GM23248 (cell line): ENCODE data around the gene KIAA1586. TPM values are rescaled to one million over a fixed set of nuclear protein-coding genes. Genes with fewer than 3 reads are reported as not detected.
"Not testable (repeated sequence)": the region's sequence is repeated elsewhere in the genome, so short reads cannot be mapped to it uniquely, and the experiment has no call there.

ENCODE experiments used
- DNase-seq: peaks from one replicate; pipeline ENCODE4 v3.0.0-alpha.2; 2015
- H2AFZ ChIP-seq: fragments of 200-600 bp; sonication (generic); 2 replicates; pipeline ENCODE4 v1.6.1; 2016; ENCODE audit warnings: antibody characterized with exemption
- H3F3A ChIP-seq: fragments of 200-600 bp; sonication (generic); 2 replicates; pipeline ENCODE4 v1.6.1; 2016; ENCODE audit warnings: mild to moderate bottlenecking, antibody characterized with exemption, mixed run types; ENCODE audit not compliant: insufficient read depth
- H3K27ac ChIP-seq: fragments of 200-600 bp; sonication (generic); 2 replicates; pipeline ENCODE4 v1.5.1; 2016; ENCODE audit warnings: mild to moderate bottlenecking
- H3K27me3 ChIP-seq: fragments of 200-600 bp; sonication (generic); replicated peaks from 2 replicates; pipeline ENCODE4 v1.6.1; 2016; ENCODE audit warnings: mild to moderate bottlenecking; ENCODE audit not compliant: insufficient read depth
- H3K36me3 ChIP-seq: fragments of 200-600 bp; sonication (generic); 2 replicates; pipeline ENCODE4 v1.6.1; 2016; ENCODE audit warnings: low read depth, mild to moderate bottlenecking
- H3K4me1 ChIP-seq: fragments of 200-600 bp; sonication (generic); 2 replicates; pipeline ENCODE4 v1.6.1; 2016; ENCODE audit warnings: mild to moderate bottlenecking; ENCODE audit not compliant: insufficient read depth
- H3K4me2 ChIP-seq: fragments of 200-600 bp; sonication (generic); one replicate; pipeline ENCODE4 v1.6.1; 2016; ENCODE audit warnings: mild to moderate bottlenecking; ENCODE audit not compliant: unreplicated experiment
- H3K4me3 ChIP-seq: fragments of 200-600 bp; sonication (generic); 2 replicates; pipeline ENCODE4 v1.5.1; 2016; ENCODE audit warnings: mild to moderate bottlenecking
- H3K79me2 ChIP-seq: fragments of 200-600 bp; sonication (generic); 2 replicates; pipeline ENCODE4 v1.6.1; 2016; ENCODE audit warnings: mild to moderate bottlenecking; ENCODE audit not compliant: insufficient read depth
- H3K9ac ChIP-seq: fragments of 200-600 bp; sonication (generic); 2 replicates; pipeline ENCODE4 v1.6.1; 2016; ENCODE audit warnings: mild to moderate bottlenecking
- H3K9me2 ChIP-seq: fragments of 200-600 bp; sonication (generic); 2 replicates; pipeline ENCODE4 v1.6.1; 2016; ENCODE audit warnings: mixed run types, mild to moderate bottlenecking, moderate library complexity; ENCODE audit not compliant: insufficient read depth
- H3K9me3 ChIP-seq: fragments of 200-600 bp; sonication (generic); one replicate; pipeline ENCODE4 v1.6.1; 2017; ENCODE audit warnings: low read depth
- H4K20me1 ChIP-seq: fragments of 200-600 bp; sonication (generic); 2 replicates; pipeline ENCODE4 v1.6.0; 2016; ENCODE audit not compliant: insufficient read depth
- EZH2 ChIP-seq: fragments of 200-600 bp; sonication (generic); IDR thresholded peaks from 2 replicates; pipeline ENCODE4 v1.6.1; 2018; ENCODE audit warnings: antibody characterized with exemption, mild to moderate bottlenecking; ENCODE audit not compliant: insufficient read depth, poor library complexity, severe bottlenecking
- EZH2phosphoT487 ChIP-seq: fragments of 200-600 bp; sonication (generic); IDR thresholded peaks from 2 replicates; pipeline ENCODE4 v1.6.1; 2018; ENCODE audit warnings: antibody characterized with exemption, moderate library complexity, mild to moderate bottlenecking, low read depth; ENCODE audit not compliant: insufficient read depth
- WGBS, 2 experiments: methylation state at CpG; one replicate each; pipeline ENCODE4 v1.1.6; 2015 to 2017; ENCODE audit warnings: low lambda C conversion rate in 2 of 2, low coverage in 1 of 2; ENCODE audit errors: missing lambda C conversion rate in 2 of 2; 5-methylcytosine and 5-hydroxymethylcytosine counted together
- in situ Hi-C: fragments of 300-500 bp; cut with MboI; formaldehyde crosslinking; loops from 2 replicates; pipeline ENCODE4 v1.15.0; 2020
- polyA plus RNA-seq: library from polyadenylated mRNA; unstranded; fragments of >200 nt; fragmentation: Nextera tagmentation; extraction: Ambion mirVana; gene quantifications from 2 replicates; pipeline ENCODE4 v1.2.1, GENCODE V29; 2016
- total RNA-seq: library from RNA; depleted of rRNA; stranded (reverse); fragments of >200 nt; shearing (Covaris generic); gene quantifications from 2 replicates; pipeline ENCODE4 v1.2.3, GENCODE V29; 2014; rRNA removed

Gene KIAA1586
- total RNA-seq: 11.8 and 12.9 TPM in 2 replicates
- 18.6 and 19.0 TPM in 2 replicates for polyA plus RNA-seq

GRCh38 chr6:57046332-57047256 is at the start of gene KIAA1586:
TSS of gene KIAA1586 (plus strand) at chr6:57046693. CDS start at chr6:57046756, 63 bp downstream.
- peaks cover 13% of the 10 kb centered on the region; the same call in 1 of the 2 replicates for H3K36me3 ChIP-seq
- H3K9me2 ChIP-seq, H3K9me3 ChIP-seq, H3K27me3 ChIP-seq, H4K20me1 ChIP-seq, in situ Hi-C loops, H3F3A ChIP-seq: not testable (repeated sequence)
- H3K79me2 ChIP-seq: peaks cover 39% of the 10 kb centered on the region
- peak; percentile 94 for DNase-seq
- H2AFZ ChIP-seq: peak within 1 kb of the TSS; percentile 73
- WGBS, 2 experiments: 1 to 2% methylated on average over 41 to 45 of the region's 78 CpGs
- H3K4me1 ChIP-seq: peaks cover 18% of the 10 kb centered on the region
- H3K4me2 ChIP-seq: peak within 1 kb of the TSS; percentile 73
- H3K9ac ChIP-seq: peak within 1 kb of the TSS; percentile 69
- peak within 1 kb of the TSS; percentile 46 for H3K27ac ChIP-seq
- H3K4me3 ChIP-seq: peak within 1 kb of the TSS; percentile 72

DNA sequence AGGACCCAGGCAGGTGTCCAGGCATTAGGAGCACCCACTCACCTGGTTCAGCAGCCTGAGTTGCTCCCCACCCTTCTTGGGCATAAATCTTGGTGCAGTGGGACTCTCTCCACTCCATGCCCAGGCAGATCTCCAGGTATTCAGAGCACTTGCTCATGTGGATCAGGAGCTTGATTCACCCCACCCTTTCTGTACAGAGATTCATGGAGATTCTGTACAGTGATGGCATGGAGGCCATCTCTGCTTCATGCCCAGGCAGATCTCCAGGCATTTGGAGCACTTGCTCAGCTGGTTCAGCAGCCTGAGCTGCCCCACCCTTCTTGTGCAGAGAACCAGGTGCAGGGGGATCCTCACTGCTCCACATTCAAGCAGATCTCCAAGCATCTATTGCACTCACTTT is 47.4 kb upstream of the KIAA1586 start:
- no peak overlapping the region for H3K27ac ChIP-seq
- H3K4me2 ChIP-seq: no peak overlapping the region
- DNase-seq: no peak
- TF ChIP-seq EZH2 (no peak), EZH2phosphoT487 (no peak)
- no peaks in the 10 kb centered on the region; the same call in 1 of the 2 replicates for H3K36me3 ChIP-seq
- no peaks in the 10 kb centered on the region for H3K79me2 ChIP-seq
- H3K4me1 ChIP-seq: no peaks in the 10 kb centered on the region
- H3K9ac ChIP-seq: no peak overlapping the region
- no peaks in the 10 kb centered on the region for H3K9me2 ChIP-seq
- no peaks in the 10 kb centered on the region for H3K9me3 ChIP-seq
- no peaks in the 10 kb centered on the region for H3K27me3 ChIP-seq
- no peaks in the 10 kb centered on the region for H4K20me1 ChIP-seq
- no peak overlapping the region for H3K4me3 ChIP-seq
- H2AFZ ChIP-seq: no peak overlapping the region
- no peaks in the 10 kb centered on the region for H3F3A ChIP-seq
- in situ Hi-C loops: no loop called here

DNA sequence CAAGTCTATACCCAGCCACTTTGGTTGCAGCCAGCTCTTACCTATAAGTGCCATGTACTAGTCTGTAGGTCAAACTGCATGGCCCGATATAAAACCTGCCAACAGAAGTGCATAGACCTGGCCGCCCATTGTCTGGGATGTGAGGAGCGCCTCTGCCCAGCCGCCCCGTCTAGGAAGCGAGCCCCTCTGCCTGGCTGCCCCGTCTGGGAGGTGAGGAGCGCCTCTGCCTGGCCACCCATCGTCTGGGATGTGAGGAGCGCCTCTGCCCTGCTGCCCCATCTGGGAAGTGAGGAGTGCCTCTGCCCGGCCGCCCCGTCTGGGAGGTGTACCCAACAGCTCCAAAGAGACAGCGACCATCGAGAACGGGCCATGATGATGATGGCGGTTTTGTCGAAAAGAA is 46.7 kb upstream of the KIAA1586 start:
- H3K9me2 ChIP-seq, H3F3A ChIP-seq, H3K9me3 ChIP-seq, H3K36me3 ChIP-seq, H3K27ac ChIP-seq, DNase-seq, H3K4me2 ChIP-seq, H3K4me1 ChIP-seq, in situ Hi-C loops, H3K79me2 ChIP-seq, H3K27me3 ChIP-seq, H3K4me3 ChIP-seq, H4K20me1 ChIP-seq, H2AFZ ChIP-seq, H3K9ac ChIP-seq: not testable (repeated sequence)
- WGBS, 2 experiments: 94 to 97% methylated on average over 18 of the region's 18 CpGs

DNA sequence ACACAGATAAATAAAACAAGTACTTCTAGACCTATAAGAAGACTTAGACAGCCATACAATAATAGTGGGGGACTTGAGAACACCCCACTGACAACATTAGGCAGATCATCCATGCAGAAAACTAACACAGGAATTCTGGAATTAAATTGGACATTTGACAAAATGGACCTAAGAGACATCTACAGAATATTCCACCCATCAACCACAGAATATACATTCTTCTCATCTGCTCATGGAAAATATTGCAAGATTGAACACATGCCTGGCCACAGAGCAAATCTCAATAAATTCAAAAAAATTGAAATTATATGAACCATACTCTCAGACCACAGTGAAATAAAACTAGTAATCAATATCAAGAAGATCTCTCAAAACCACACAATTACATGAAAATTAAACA is 44.3 kb upstream of the KIAA1586 start:
- in situ Hi-C loops: no loop called here

More for the DNA sequence above, 44.3 kb upstream of the KIAA1586 start:
- Histone ChIP-seq H3K4me3 (no peak overlapping the region), H3K36me3 (no peaks in the 10 kb centered on the region; the same call in 1 of the 2 replicates), H3K9me3 (no peaks in the 10 kb centered on the region), H2AFZ (no peak overlapping the region), H3K27me3 (no peaks in the 10 kb centered on the region), H4K20me1 (no peaks in the 10 kb centered on the region), H3K4me2 (no peak overlapping the region), H3K9ac (no peak overlapping the region), H3K9me2 (no peaks in the 10 kb centered on the region), H3K27ac (no peak overlapping the region), H3F3A (no peaks in the 10 kb centered on the region), H3K79me2 (no peaks in the 10 kb centered on the region), H3K4me1 (no peaks in the 10 kb centered on the region)
- TF ChIP-seq EZH2: no peak
- TF ChIP-seq EZH2phosphoT487: no peak
- DNase-seq: no peak
